Measurements from ENCODE around the gene FOXP2.

- TF ChIP-seq CTCF (IDR thresholded peaks at IDR 0.05; ENCODE audit: low read depth, low read length, missing input control), result no peak
- TF ChIP-seq NR2F2 (IDR thresholded peaks at IDR 0.05), result no peak
- TF ChIP-seq EGR1 (IDR thresholded peaks at IDR 0.05; ENCODE audit: low read depth in 2 of 2), result no peak
- TF ChIP-seq TAF1 (conservative IDR thresholded peaks at IDR 0.05), result no peak
- TF ChIP-seq REST (IDR thresholded peaks at IDR 0.05), result no peak
- no peak for TF ChIP-seq ZBTB33 (IDR thresholded peaks at IDR 0.05)
Observed at GRCh38 chr7:114460021-114460420, 45.4 kb downstream of the FOXP2 start.
